Endothelial cell of umbilical vein (primary cell): ENCODE measurements around the gene POU6F2. TPM values are rescaled to one million over a fixed set of nuclear protein-coding genes. Genes with fewer than 3 reads are reported as not detected.

ENCODE experiments used
- BruUV-seq: library from RNA; stranded (reverse); fragments of 400-500 nt; replicated peaks from 2 replicates; lab custom pipeline; 2021; lab: Mats Ljungman, UMichigan
- CTCF ChIA-PET: fragments of 300-600, 350-600 bp; sonication (Branson Sonifier 250); formaldehyde crosslinking; loops from one replicate; lab custom pipeline; 2021; ENCODE audit warnings: antibody characterized with exemption, inconsistent platforms; lab: Charles Lee
- POLR2A ChIA-PET: fragments of 300-600, 350-600 bp; sonication (Branson Sonifier 250); formaldehyde crosslinking; loops from one replicate; lab custom pipeline; 2021; ENCODE audit warnings: antibody characterized with exemption, inconsistent platforms; lab: Charles Lee
- DNase-seq: peaks from one replicate; pipeline ENCODE4 v3.0.0-alpha.2; 2011; ENCODE audit warnings: low read depth, low spot score
- FAIRE-seq: peaks from 2 replicates; lab custom pipeline; 2011; peaks lifted over from hg19 to GRCh38; lab: Jason Lieb, UNC
- H2AFZ ChIP-seq: 2 replicates; pipeline ENCODE4 v1.6.0; 2012; ENCODE audit warnings: low read depth, low read length, control low read depth, inconsistent platforms
- H3K27ac ChIP-seq: 2 replicates; pipeline ENCODE4 v1.5.1; 2011; ENCODE audit warnings: low read depth, mild to moderate bottlenecking, control low read depth, low read length, moderate library complexity; ENCODE audit not compliant: insufficient read depth
- H3K27me3 ChIP-seq, 2 experiments: 2 replicates each; pipeline versions ENCODE4 v1.6.0 to v1.6.1; 2011; ENCODE audit warnings: low read length in 2 of 2, mixed read lengths in 1 of 2; ENCODE audit not compliant: control insufficient read depth in 2 of 2, insufficient read depth in 2 of 2
- H3K36me3 ChIP-seq, 2 experiments: 2 replicates in 1 of 2; 3 replicates in 1 of 2; pipeline ENCODE4 v1.5.1; 2011; ENCODE audit warnings: low read length in 2 of 2, mild to moderate bottlenecking in 1 of 2, moderate library complexity in 1 of 2; ENCODE audit not compliant: control insufficient read depth in 2 of 2, insufficient read depth in 2 of 2; ENCODE audit errors: extremely low read depth in 1 of 2
- H3K4me1 ChIP-seq: 3 replicates; pipeline ENCODE4 v1.5.1; 2011; ENCODE audit warnings: mild to moderate bottlenecking, low read length; ENCODE audit not compliant: control insufficient read depth, insufficient read depth; ENCODE audit errors: extremely low read depth
- H3K4me2 ChIP-seq: 2 replicates; pipeline ENCODE4 v1.6.1; 2011; ENCODE audit warnings: low read length, control low read depth, mixed read lengths; ENCODE audit not compliant: insufficient read depth
- H3K4me3 ChIP-seq, 3 experiments: fragments of 200-600 bp in 1 of 3; sonication (generic), shearing (Covaris generic) in 1 of 3; replicated peaks in 1 of 3; 2 replicates each; pipeline ENCODE4 v1.5.1; 2011 to 2016; ENCODE audit warnings: control low read depth in 3 of 3, low read length in 3 of 3, mild to moderate bottlenecking in 2 of 3, inconsistent platforms in 1 of 3, low read depth in 1 of 3, moderate library complexity in 1 of 3; ENCODE audit not compliant: insufficient read depth in 1 of 3
- H3K79me2 ChIP-seq: 2 replicates; pipeline ENCODE4 v1.6.0; 2012; ENCODE audit warnings: low read length, inconsistent platforms; ENCODE audit not compliant: control insufficient read depth, insufficient read depth
- H3K9ac ChIP-seq: replicated peaks from 2 replicates; pipeline ENCODE3; 2011; ENCODE audit warnings: low read length, control low read depth; ENCODE audit not compliant: insufficient read depth; ENCODE audit errors: extremely low read depth
- H3K9me1 ChIP-seq: replicated peaks from 3 replicates; pipeline ENCODE4 v1.6.0; 2011; ENCODE audit warnings: mild to moderate bottlenecking, low read length; ENCODE audit not compliant: control insufficient read depth, insufficient read depth; ENCODE audit errors: extremely low read depth
- H3K9me3 ChIP-seq: replicated peaks from 2 replicates; pipeline ENCODE4 v1.5.1; 2012; ENCODE audit warnings: low read length, inconsistent platforms; ENCODE audit not compliant: control insufficient read depth, insufficient read depth
- H4K20me1 ChIP-seq: replicated peaks from 2 replicates; pipeline ENCODE3; 2011; ENCODE audit warnings: mild to moderate bottlenecking, low read length; ENCODE audit not compliant: control insufficient read depth, insufficient read depth; ENCODE audit errors: extremely low read depth
- CTCF ChIP-seq, 2 donors: IDR thresholded peaks; 1 replicate in 1 of 2; 2 replicates in 1 of 2; pipeline ENCODE4 v1.5.1; 2011; ENCODE audit warnings: low read length in 2 of 2, mild to moderate bottlenecking in 2 of 2, moderate library complexity in 2 of 2, control low read depth in 1 of 2, inconsistent platforms in 1 of 2, low read depth in 1 of 2; ENCODE audit not compliant: insufficient read depth in 1 of 2; ENCODE audit errors: extremely low read depth in 1 of 2
- EZH2 ChIP-seq: IDR thresholded peaks from 2 replicates; pipeline ENCODE4 v1.6.1; 2012; ENCODE audit warnings: borderline replicate concordance, low read depth, mild to moderate bottlenecking, moderate library complexity, low read length, inconsistent platforms; ENCODE audit not compliant: severe bottlenecking
- FOS ChIP-seq: IDR thresholded peaks from 2 replicates; pipeline ENCODE4 v1.6.1; 2011; ENCODE audit warnings: mild to moderate bottlenecking, low read length, moderate library complexity, borderline replicate concordance; ENCODE audit not compliant: insufficient read depth
- GATA2 ChIP-seq: IDR thresholded peaks from 2 replicates; pipeline ENCODE4 v1.7.0; 2011; ENCODE audit warnings: low read depth, mild to moderate bottlenecking, moderate library complexity, mixed read lengths, low read length; ENCODE audit not compliant: insufficient read length, insufficient read depth
- JUN ChIP-seq: IDR thresholded peaks from 2 replicates; pipeline ENCODE4 v1.6.1; 2011; ENCODE audit warnings: borderline replicate concordance, low read depth; ENCODE audit not compliant: insufficient read length, insufficient read depth
- MAX ChIP-seq: IDR thresholded peaks from 2 replicates; pipeline ENCODE4 v1.6.1; 2011; ENCODE audit not compliant: insufficient read depth, insufficient read length
- MYC ChIP-seq: IDR thresholded peaks from one replicate; pipeline ENCODE4 v1.6.1; 2011; ENCODE audit warnings: mild to moderate bottlenecking, low read depth, low read length
- POLR2A ChIP-seq: IDR thresholded peaks from 2 replicates; pipeline ENCODE4 v1.6.1; 2012; ENCODE audit warnings: low read depth, mild to moderate bottlenecking, control low read depth, low read length
- POLR2AphosphoS5 ChIP-seq: IDR thresholded peaks from 2 replicates; pipeline ENCODE4 v1.6.1; 2012; ENCODE audit warnings: low read depth, mild to moderate bottlenecking, control low read depth, low read length, moderate library complexity; ENCODE audit not compliant: insufficient read depth
- dilution Hi-C: fragments of 300-500 bp; cut with MboI; formaldehyde crosslinking; loops from one replicate; pipeline ENCODE4 v1.15.0; 2019; ENCODE audit warnings: low sequenced_read_pairs; ENCODE audit not compliant: extremely low pct_ligation_motif_present
- intact Hi-C: fragments of 100-400 bp; cut with micrococcal nuclease; formaldehyde crosslinking; loops from one replicate; pipeline ENCODE4 v1.10.0; 2022
- polyA plus RNA-seq, 4 experiments: library from polyadenylated mRNA; depleted of rRNA in 3 of 4; stranded (reverse) in 3 of 4; unstranded in 1 of 4; fragments of >200 nt; gene quantifications; 2 replicates each; pipeline versions ENCODE4 v1.2.1 to v1.2.3, GENCODE V29; 2011 to 2012; ENCODE audit warnings: missing spikeins in 1 of 4
- total RNA-seq: library from RNA; stranded (reverse); gene quantifications from 2 replicates; pipeline ENCODE4 v1.2.3, GENCODE V29; 2021

POU6F2 gene
- total and polyA plus RNA-seq, 2 donors (not counting 3 experiments of a cell fraction or from before 2014, with no cell fraction given) = 0.29 TPM; not detected in 1

DNA sequence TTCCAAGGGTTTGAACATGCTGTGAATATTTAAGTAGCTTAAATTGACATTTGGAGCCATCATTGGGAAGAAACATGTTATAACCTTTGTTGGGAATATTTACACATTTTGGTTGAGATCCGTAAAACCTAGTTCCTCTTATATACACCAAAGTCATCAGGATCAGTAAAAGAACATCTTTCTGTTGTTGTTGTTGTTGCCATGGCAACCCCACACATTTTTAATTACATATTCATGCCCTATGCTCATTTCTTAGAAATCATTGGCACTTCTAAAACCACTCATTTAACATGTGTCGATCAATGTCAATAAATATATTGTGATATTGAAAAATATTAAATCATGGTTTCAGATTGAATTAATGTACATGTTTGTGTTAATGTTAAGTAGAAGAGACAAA lies 122.6 kb downstream of the POU6F2 start:
- no peak overlapping the region for H2AFZ ChIP-seq
- H4K20me1 ChIP-seq = no peaks in the 10 kb centered on the region
- H3K9ac ChIP-seq = no peak overlapping the region
- FAIRE-seq (no peak), DNase-seq (no peak)
- no TSS peak for BruUV-seq
- H3K4me1 ChIP-seq = no peaks in the 10 kb centered on the region
- TF ChIP-seq POLR2A (no peak), EZH2 (no peak), MYC (no peak), CTCF (IDR thresholded peaks at IDR 0.05; ENCODE audit: extremely low read depth in 1 of 2, insufficient read depth in 1 of 2, low read depth in 1 of 2, low read length in 2 of 2) (no peak), POLR2AphosphoS5 (no peak), MAX (no peak), GATA2 (no peak), JUN (no peak), FOS (no peak)
- no peak overlapping the region for H3K27ac ChIP-seq
- dilution Hi-C loops (no loop called here), intact Hi-C loops (no loop called here)
- H3K4me3 ChIP-seq = no peak overlapping the region
- H3K36me3 ChIP-seq = no peaks in the 10 kb centered on the region
- H3K4me2 ChIP-seq = no peak overlapping the region
- H3K9me3 ChIP-seq = no peaks in the 10 kb centered on the region
- ChIA-PET CTCF (no interaction called here), POLR2A (no interaction called here)
- no peaks in the 10 kb centered on the region for H3K9me1 ChIP-seq
- H3K79me2 ChIP-seq = no peaks in the 10 kb centered on the region
- no peaks in the 10 kb centered on the region for H3K27me3 ChIP-seq
